K562 (cell line): ENCODE results near the gene COMMD10.

ENCODE experiments used
- CEBPB ChIP-seq: fragments of 450-650 bp; IDR thresholded peaks from 2 replicates; pipeline ENCODE4 v1.6.1; 2016; ENCODE audit warnings: missing genetic modification characterization, missing compliant biosample characterization
- CHD4 ChIP-seq: fragments of 200-600 bp; sonication (generic); IDR thresholded peaks from 3 replicates; pipeline ENCODE4 v1.6.1; 2012; ENCODE audit warnings: low read depth, mild to moderate bottlenecking, mixed read lengths, low read length, inconsistent platforms; ENCODE audit not compliant: insufficient read depth, insufficient replicate concordance, poor library complexity, severe bottlenecking
- EZH2 ChIP-seq: IDR thresholded peaks from 2 replicates; pipeline ENCODE4 v1.6.1; 2012; ENCODE audit warnings: low read depth, mild to moderate bottlenecking, inconsistent platforms, low read length, borderline replicate concordance
- IRF9 ChIP-seq: fragments of 450-650 bp; IDR thresholded peaks from 2 replicates; pipeline ENCODE4 v1.6.1; 2016; ENCODE audit warnings: missing biosample characterization, missing genetic modification characterization
- JUN ChIP-seq, 2 experiments: sonication (generic) in 1 of 2; formaldehyde crosslinking in 1 of 2; IDR thresholded peaks; 2 replicates each; pipeline versions ENCODE4 v1.6.1 to v1.8.0; 2012 to 2022; ENCODE audit warnings: borderline replicate concordance in 2 of 2, mild to moderate bottlenecking in 2 of 2, improper control_type of control experiment in 1 of 2, low read depth in 1 of 2, low read length in 1 of 2, missing genetic modification reagents in 1 of 2
- MAX ChIP-seq: sonication (generic); formaldehyde crosslinking; IDR thresholded peaks from 2 replicates; pipeline ENCODE4 v1.9.0; 2022; ENCODE audit warnings: mild to moderate bottlenecking, missing genetic modification reagents
- POLR2AphosphoS5 ChIP-seq: IDR thresholded peaks from 2 replicates; pipeline ENCODE4 v1.6.1; 2011; ENCODE audit warnings: mild to moderate bottlenecking, low read depth, low read length, moderate library complexity; ENCODE audit not compliant: control insufficient read depth, insufficient read depth
- RNF2 ChIP-seq: sonication (generic); IDR thresholded peaks from 2 replicates; pipeline ENCODE4 v1.6.1; 2016
- ZNF3 ChIP-seq: fragments of 250-450 bp; sonication (Bioruptor Pico); IDR thresholded peaks from 2 replicates; pipeline ENCODE4 v1.5.0; 2021; ENCODE audit warnings: mild to moderate bottlenecking, moderate library complexity
- ZNF639 ChIP-seq, 2 experiments: fragments of 200-800 bp in 1 of 2; sonication (Bioruptor generic) in 1 of 2; sonication (generic) in 1 of 2; formaldehyde crosslinking in 1 of 2; IDR thresholded peaks in 1 of 2; conservative IDR thresholded peaks in 1 of 2; 2 replicates each; pipeline versions ENCODE4 v1.5.0 to v1.6.1; 2016 to 2020; ENCODE audit warnings: missing compliant biosample characterization in 1 of 2, missing genetic modification characterization in 1 of 2, missing genetic modification reagents in 1 of 2
- TF ChIP-seq, protein P1 (sequence below): fragments of 450-650 bp; formaldehyde crosslinking; IDR thresholded peaks from 2 replicates; pipeline ENCODE4 v1.4.0; 2020; ENCODE audit warnings: mild to moderate bottlenecking, moderate library complexity
- TF ChIP-seq, protein P2 (sequence below): sonication (generic); formaldehyde crosslinking; IDR thresholded peaks from 2 replicates; pipeline ENCODE4 v1.8.1; 2022; ENCODE audit warnings: missing genetic modification reagents

DNA sequence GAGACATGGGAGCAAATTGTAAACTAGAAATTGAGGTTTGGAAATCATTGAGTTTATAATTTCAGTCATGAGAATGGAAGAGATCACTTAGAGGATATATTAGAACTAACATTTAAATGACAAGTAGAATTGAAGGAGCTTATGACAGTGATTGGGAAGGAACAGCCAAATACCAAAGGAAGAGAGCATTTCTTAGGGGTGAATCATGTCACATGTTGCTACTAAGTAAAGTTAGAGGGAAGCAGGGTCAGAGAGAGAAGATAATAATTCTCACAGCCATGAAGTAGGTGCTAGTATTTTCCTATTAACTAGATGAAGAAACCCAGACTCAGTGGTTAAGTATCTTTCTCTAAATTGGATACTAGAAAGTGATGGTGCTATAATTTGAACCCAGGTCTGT, 59.3 kb downstream of the COMMD10 start:
- no peak for TF ChIP-seq EZH2
- no peak for TF ChIP-seq IRF9 (tag)
- TF ChIP-seq, protein P1, sequence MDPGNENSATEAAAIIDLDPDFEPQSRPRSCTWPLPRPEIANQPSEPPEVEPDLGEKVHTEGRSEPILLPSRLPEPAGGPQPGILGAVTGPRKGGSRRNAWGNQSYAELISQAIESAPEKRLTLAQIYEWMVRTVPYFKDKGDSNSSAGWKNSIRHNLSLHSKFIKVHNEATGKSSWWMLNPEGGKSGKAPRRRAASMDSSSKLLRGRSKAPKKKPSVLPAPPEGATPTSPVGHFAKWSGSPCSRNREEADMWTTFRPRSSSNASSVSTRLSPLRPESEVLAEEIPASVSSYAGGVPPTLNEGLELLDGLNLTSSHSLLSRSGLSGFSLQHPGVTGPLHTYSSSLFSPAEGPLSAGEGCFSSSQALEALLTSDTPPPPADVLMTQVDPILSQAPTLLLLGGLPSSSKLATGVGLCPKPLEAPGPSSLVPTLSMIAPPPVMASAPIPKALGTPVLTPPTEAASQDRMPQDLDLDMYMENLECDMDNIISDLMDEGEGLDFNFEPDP (CRISPR knock-in tag) = no peak
- TF ChIP-seq POLR2AphosphoS5 = no peak
- TF ChIP-seq ZNF3 (CRISPR knock-in tag) = no peak
- TF ChIP-seq CHD4 = no peak
- no peak for TF ChIP-seq MAX (CRISPR knock-in tag)
- TF ChIP-seq, protein P2, sequence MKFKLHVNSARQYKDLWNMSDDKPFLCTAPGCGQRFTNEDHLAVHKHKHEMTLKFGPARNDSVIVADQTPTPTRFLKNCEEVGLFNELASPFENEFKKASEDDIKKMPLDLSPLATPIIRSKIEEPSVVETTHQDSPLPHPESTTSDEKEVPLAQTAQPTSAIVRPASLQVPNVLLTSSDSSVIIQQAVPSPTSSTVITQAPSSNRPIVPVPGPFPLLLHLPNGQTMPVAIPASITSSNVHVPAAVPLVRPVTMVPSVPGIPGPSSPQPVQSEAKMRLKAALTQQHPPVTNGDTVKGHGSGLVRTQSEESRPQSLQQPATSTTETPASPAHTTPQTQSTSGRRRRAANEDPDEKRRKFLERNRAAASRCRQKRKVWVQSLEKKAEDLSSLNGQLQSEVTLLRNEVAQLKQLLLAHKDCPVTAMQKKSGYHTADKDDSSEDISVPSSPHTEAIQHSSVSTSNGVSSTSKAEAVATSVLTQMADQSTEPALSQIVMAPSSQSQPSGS (CRISPR knock-in tag) = no peak
- no peak for TF ChIP-seq ZNF639 (CRISPR knock-in tag; conservative IDR thresholded peaks at IDR 0.05 in 1 of 2, IDR thresholded peaks at IDR 0.05 in 1 of 2)
- TF ChIP-seq JUN (IDR thresholded peaks at IDR 0.05; ENCODE audit: borderline replicate concordance, low read depth, low read length) = no peak
- TF ChIP-seq JUN (CRISPR knock-in tag; IDR thresholded peaks at IDR 0.05; ENCODE audit: borderline replicate concordance) = no peak
- TF ChIP-seq RNF2 = no peak
- TF ChIP-seq CEBPB = no peak
